ENCODE data around the gene PCDH18.

- no peak for TF ChIP-seq EZH2 (IDR thresholded peaks at IDR 0.05; ENCODE audit: borderline replicate concordance, insufficient read depth, low read depth, low read length, poor library complexity, severe bottlenecking)
- TF ChIP-seq CTCF (IDR thresholded peaks at IDR 0.05) = no peak
These were observed 2.2 kb upstream of the PCDH18 start for GRCh38 chr4:137534516-137534915.
